MM.1S (cell line): ENCODE data around the gene BTBD9.

ENCODE experiments used
- EZH2 ChIP-seq: fragments of 300-600 bp; sonication (generic); optimal IDR thresholded peaks from 2 replicates; pipeline ENCODE3; 2017; ENCODE audit warnings: low read depth, mild to moderate bottlenecking, antibody characterized with exemption, low read length, mixed read lengths
- TF ChIP-seq, protein P1 (sequence below): fragments of 300-600 bp; sonication (generic); IDR thresholded peaks from 2 replicates; pipeline ENCODE4 v1.5.1; 2016; ENCODE audit warnings: antibody characterized with exemption, low read length, mixed read lengths

DNA sequence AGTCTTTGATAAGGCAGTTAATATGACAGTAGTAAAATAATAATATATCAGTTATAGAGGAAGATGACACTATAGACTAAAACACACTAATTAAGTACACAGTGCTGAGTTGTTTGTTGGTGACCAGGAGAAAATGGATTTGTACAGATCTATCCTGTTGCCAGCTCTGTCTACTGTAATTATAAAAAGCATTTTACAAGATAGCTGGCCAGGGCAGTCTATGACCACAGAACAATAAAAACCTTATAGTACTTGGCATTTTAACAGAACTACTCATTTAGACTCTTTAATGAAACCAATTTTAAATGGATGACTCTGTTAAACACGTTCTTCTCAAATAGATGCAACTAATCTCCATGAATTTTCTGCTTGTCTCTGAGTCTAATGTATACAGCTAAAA lies 367.5 kb downstream of the BTBD9 start:
- TF ChIP-seq, protein P1, sequence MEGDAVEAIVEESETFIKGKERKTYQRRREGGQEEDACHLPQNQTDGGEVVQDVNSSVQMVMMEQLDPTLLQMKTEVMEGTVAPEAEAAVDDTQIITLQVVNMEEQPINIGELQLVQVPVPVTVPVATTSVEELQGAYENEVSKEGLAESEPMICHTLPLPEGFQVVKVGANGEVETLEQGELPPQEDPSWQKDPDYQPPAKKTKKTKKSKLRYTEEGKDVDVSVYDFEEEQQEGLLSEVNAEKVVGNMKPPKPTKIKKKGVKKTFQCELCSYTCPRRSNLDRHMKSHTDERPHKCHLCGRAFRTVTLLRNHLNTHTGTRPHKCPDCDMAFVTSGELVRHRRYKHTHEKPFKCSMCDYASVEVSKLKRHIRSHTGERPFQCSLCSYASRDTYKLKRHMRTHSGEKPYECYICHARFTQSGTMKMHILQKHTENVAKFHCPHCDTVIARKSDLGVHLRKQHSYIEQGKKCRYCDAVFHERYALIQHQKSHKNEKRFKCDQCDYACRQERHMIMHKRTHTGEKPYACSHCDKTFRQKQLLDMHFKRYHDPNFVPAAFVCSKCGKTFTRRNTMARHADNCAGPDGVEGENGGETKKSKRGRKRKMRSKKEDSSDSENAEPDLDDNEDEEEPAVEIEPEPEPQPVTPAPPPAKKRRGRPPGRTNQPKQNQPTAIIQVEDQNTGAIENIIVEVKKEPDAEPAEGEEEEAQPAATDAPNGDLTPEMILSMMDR, result no peak
- TF ChIP-seq EZH2, result no peak
